Caco-2 (cell line): ENCODE data around the gene COX6B2. TPM values are rescaled to one million over a fixed set of nuclear protein-coding genes. Genes with fewer than 3 reads are reported as not detected.

ENCODE experiments used
- BruUV-seq: library from RNA; stranded (reverse); fragments of 400-500 nt; replicated peaks from 2 replicates; lab custom pipeline; 2021; lab: Mats Ljungman, UMichigan
- CTCF ChIA-PET: fragments of 300-600 bp; sonication (Branson Sonifier 250); formaldehyde crosslinking; loops from one replicate; lab custom pipeline; 2022; ENCODE audit warnings: antibody characterized with exemption; lab: Charles Lee
- POLR2A ChIA-PET: fragments of 300-600 bp; sonication (Branson Sonifier 250); formaldehyde crosslinking; loops from one replicate; lab custom pipeline; 2022; ENCODE audit warnings: antibody characterized with exemption; lab: Charles Lee
- DNase-seq, 2 experiments: peaks; one replicate each; pipeline versions ENCODE4 v3.0.0 to v3.0.0-alpha.2; 2020 to 2022
- H3K27me3 ChIP-seq: replicated peaks from 2 replicates; pipeline ENCODE4 v1.6.0; 2011; ENCODE audit warnings: low read length; ENCODE audit not compliant: control insufficient read depth, insufficient read depth
- H3K36me3 ChIP-seq: 2 replicates; pipeline ENCODE4 v1.5.1; 2011; ENCODE audit warnings: low read length; ENCODE audit not compliant: control insufficient read depth, insufficient read depth
- H3K4me1 ChIP-seq: fragments of 250-450 bp; sonication (Bioruptor Pico); 2 replicates; pipeline ENCODE4 v1.5.1; 2020; ENCODE audit warnings: mild to moderate bottlenecking
- H3K4me3 ChIP-seq: 2 replicates; pipeline ENCODE4 v1.5.1; 2011; ENCODE audit warnings: low read depth, mild to moderate bottlenecking, control low read depth, low read length
- H3K9me3 ChIP-seq: fragments of 250-450 bp; sonication (Bioruptor Pico); 2 replicates; pipeline ENCODE4 v1.5.1; 2020; ENCODE audit warnings: mild to moderate bottlenecking, moderate library complexity
- H3K27ac Mint-ChIP-seq: one replicate; pipeline ENCODE4 v1.8.0; 2022; ENCODE audit warnings: mixed read lengths; ENCODE audit not compliant: unreplicated experiment
- H3K27me3 Mint-ChIP-seq: one replicate; pipeline ENCODE4 v1.8.0; 2022; ENCODE audit warnings: mixed read lengths; ENCODE audit not compliant: insufficient read depth, unreplicated experiment
- H3K36me3 Mint-ChIP-seq: one replicate; pipeline ENCODE4 v1.8.0; 2022; ENCODE audit warnings: mild to moderate bottlenecking, mixed read lengths; ENCODE audit not compliant: insufficient read depth, unreplicated experiment
- H3K4me1 Mint-ChIP-seq: one replicate; pipeline ENCODE4 v1.8.0; 2022; ENCODE audit warnings: low read depth, mixed read lengths; ENCODE audit not compliant: unreplicated experiment
- H3K4me3 Mint-ChIP-seq: one replicate; pipeline ENCODE4 v1.8.0; 2022; ENCODE audit warnings: mild to moderate bottlenecking, moderate library complexity, mixed read lengths; ENCODE audit not compliant: unreplicated experiment
- H3K9me3 Mint-ChIP-seq: one replicate; pipeline ENCODE4 v1.8.0; 2022; ENCODE audit warnings: mixed read lengths; ENCODE audit not compliant: unreplicated experiment
- CTCF ChIP-seq, 2 experiments: fragments of 200-600 bp in 1 of 2; IDR thresholded peaks; 1 replicate in 1 of 2; 2 replicates in 1 of 2; pipeline versions ENCODE4 v1.5.1 to v1.8.0; 2011 to 2022; ENCODE audit warnings: antibody characterized with exemption in 1 of 2, control low read depth in 1 of 2, inconsistent platforms in 1 of 2, low read depth in 1 of 2, low read length in 1 of 2, mild to moderate bottlenecking in 1 of 2, moderate library complexity in 1 of 2; ENCODE audit not compliant: insufficient read depth in 1 of 2, severe bottlenecking in 1 of 2, unreplicated experiment in 1 of 2
- intact Hi-C: fragments of 100-400 bp; cut with micrococcal nuclease; formaldehyde crosslinking; loops from one replicate; pipeline ENCODE4 v1.10.0; 2022; ENCODE audit not compliant: unreplicated experiment
- total RNA-seq: library from RNA; stranded (reverse); gene quantifications from 2 replicates; pipeline ENCODE4 v1.2.3, GENCODE V29; 2022

The COX6B2 gene
- total RNA-seq, 1 experiment from 2014 or later: 0.27 TPM

- BruUV-seq: no TSS peak
- ChIA-PET POLR2A (no interaction called here), CTCF (no interaction called here)
- TF ChIP-seq CTCF (IDR thresholded peaks at IDR 0.05; ENCODE audit: insufficient read depth in 1 of 2, low read depth in 1 of 2, low read length in 1 of 2, severe bottlenecking in 1 of 2, unreplicated experiment in 1 of 2): no peak
- no peak overlapping the region for H3K27ac Mint-ChIP-seq
- no peaks in the 10 kb centered on the region for H3K27me3 ChIP-seq
- no peaks in the 10 kb centered on the region for H3K9me3 ChIP-seq
- peaks cover 7% of the 10 kb centered on the region for H3K4me1 Mint-ChIP-seq
- H3K4me1 ChIP-seq: peaks cover 9% of the 10 kb centered on the region; the same call in 1 of the 2 replicates
- peaks cover 23% of the 10 kb centered on the region for H3K36me3 Mint-ChIP-seq
- peak in 1 of 2 experiments; percentile 31 for DNase-seq
- H3K36me3 ChIP-seq: peaks cover 3% of the 10 kb centered on the region; the same call in 1 of the 2 replicates
- H3K9me3 Mint-ChIP-seq: no peaks in the 10 kb centered on the region
- no peak overlapping the region for H3K4me3 ChIP-seq
- intact Hi-C loops: no loop called here
- H3K4me3 Mint-ChIP-seq: no peak overlapping the region
- H3K27me3 Mint-ChIP-seq: no peaks in the 10 kb centered on the region
These were observed 9.3 kb downstream of the COX6B2 start for GRCh38 chr19:55345101-55345817.

- H3K4me1 ChIP-seq: peaks cover 10% of the 10 kb centered on the region; the same call in 1 of the 2 replicates
- DNase-seq: peak in 1 of 2 experiments; percentile 33
- H3K4me3 Mint-ChIP-seq: no peak overlapping the region
- ChIA-PET CTCF (no interaction called here), POLR2A (no interaction called here)
- H3K36me3 ChIP-seq: peaks cover 3% of the 10 kb centered on the region; the same call in 1 of the 2 replicates
- peaks cover 7% of the 10 kb centered on the region for H3K4me1 Mint-ChIP-seq
- no peaks in the 10 kb centered on the region for H3K9me3 Mint-ChIP-seq
- BruUV-seq: no TSS peak
- intact Hi-C loops: no loop called here
- TF ChIP-seq CTCF (IDR thresholded peaks at IDR 0.05; ENCODE audit: insufficient read depth in 1 of 2, low read depth in 1 of 2, low read length in 1 of 2, severe bottlenecking in 1 of 2, unreplicated experiment in 1 of 2): no peak
- H3K4me3 ChIP-seq: no peak overlapping the region
- H3K36me3 Mint-ChIP-seq: peaks cover 29% of the 10 kb centered on the region
- no peaks in the 10 kb centered on the region for H3K27me3 ChIP-seq
- H3K27me3 Mint-ChIP-seq: no peaks in the 10 kb centered on the region
- H3K9me3 ChIP-seq: no peaks in the 10 kb centered on the region
- no peak overlapping the region for H3K27ac Mint-ChIP-seq
These were observed 10.1 kb downstream of the COX6B2 start for GRCh38 chr19:55344444-55344843.

- ChIA-PET POLR2A (no interaction called here), CTCF (no interaction called here)
- H3K27me3 Mint-ChIP-seq: no peaks in the 10 kb centered on the region
- TF ChIP-seq CTCF (IDR thresholded peaks at IDR 0.05; ENCODE audit: insufficient read depth in 1 of 2, low read depth in 1 of 2, low read length in 1 of 2, severe bottlenecking in 1 of 2, unreplicated experiment in 1 of 2): no peak
- H3K4me1 Mint-ChIP-seq: peaks cover 14% of the 10 kb centered on the region
- intact Hi-C loops: no loop called here
- BruUV-seq: TSS peak; percentile 48
- peaks cover 10% of the 10 kb centered on the region; the same call in 1 of the 2 replicates for H3K4me1 ChIP-seq
- peaks cover 41% of the 10 kb centered on the region for H3K36me3 Mint-ChIP-seq
- H3K36me3 ChIP-seq: peaks cover 3% of the 10 kb centered on the region; the same call in 1 of the 2 replicates
- H3K4me3 ChIP-seq: peak overlapping the region; percentile 67
- H3K9me3 Mint-ChIP-seq: no peaks in the 10 kb centered on the region
- peak in 1 of 2 experiments; percentile 31 for DNase-seq
- no peaks in the 10 kb centered on the region for H3K9me3 ChIP-seq
- peak overlapping the region; percentile 91 for H3K4me3 Mint-ChIP-seq
- no peaks in the 10 kb centered on the region for H3K27me3 ChIP-seq
- H3K27ac Mint-ChIP-seq: peak overlapping the region; percentile 95
These were observed 12.7 kb downstream of the COX6B2 start for GRCh38 chr19:55341595-55342531.
